ENCODE measurements around the gene PDLIM5.
A peak's percentile ranks its signal among the peaks of the same experiment; 100 is the strongest.
"Not testable (repeated sequence)": the region's sequence is repeated elsewhere in the genome, so short reads cannot be mapped to it uniquely, and the experiment has no call there.

The PDLIM5 gene

DNA sequence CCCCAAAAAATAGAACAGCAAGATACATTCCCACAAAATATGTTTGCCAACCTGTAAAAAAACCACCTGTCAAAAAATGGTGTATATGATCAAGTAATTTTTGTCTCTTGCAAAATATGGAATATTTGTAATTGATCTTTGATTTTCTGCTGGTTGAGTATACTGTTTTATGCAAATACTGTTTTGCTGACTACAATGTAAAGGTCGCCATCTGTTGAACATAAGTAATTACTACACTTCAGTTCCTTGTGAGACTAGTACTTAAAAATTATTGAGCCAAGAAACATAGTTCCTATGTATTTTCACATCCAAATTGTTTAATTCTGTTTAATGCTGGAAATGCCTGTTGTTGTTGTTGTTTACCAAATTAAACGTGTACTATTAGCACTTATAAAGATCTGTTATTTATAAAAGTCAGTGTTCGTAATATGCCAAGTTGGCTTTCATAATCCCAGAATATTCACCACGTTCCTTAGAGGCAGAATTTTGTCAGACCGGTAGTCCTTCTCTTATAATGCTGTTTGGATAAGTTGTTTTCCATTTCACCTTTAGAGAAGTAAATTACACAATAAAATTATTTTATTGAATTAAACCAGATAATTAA is 144.2 kb downstream of the PDLIM5 start:
- peak; percentile 54 for DNase-seq (ENCODE audit: low read depth)

DNA sequence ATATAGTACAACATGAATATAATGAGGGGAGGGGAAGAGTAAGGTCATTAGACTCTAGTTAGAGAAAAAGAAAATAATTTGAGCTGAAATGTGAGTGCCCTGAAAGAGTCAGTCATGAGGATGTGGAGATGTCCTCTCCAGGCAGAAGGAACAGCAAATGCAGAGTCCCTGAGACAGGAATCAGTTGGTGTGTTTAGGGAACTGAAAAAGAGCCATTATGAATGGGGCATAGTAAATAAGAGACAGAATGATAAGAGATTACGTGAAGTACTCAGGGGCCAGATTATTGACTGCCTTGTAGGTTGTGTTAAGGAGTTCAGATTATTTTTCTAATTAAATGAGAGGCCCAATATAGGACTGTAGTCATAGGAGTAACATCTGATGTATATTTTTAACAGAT is 147.0 kb downstream of the PDLIM5 start:
- DNase-seq (ENCODE audit: low read depth) = no peak

DNA sequence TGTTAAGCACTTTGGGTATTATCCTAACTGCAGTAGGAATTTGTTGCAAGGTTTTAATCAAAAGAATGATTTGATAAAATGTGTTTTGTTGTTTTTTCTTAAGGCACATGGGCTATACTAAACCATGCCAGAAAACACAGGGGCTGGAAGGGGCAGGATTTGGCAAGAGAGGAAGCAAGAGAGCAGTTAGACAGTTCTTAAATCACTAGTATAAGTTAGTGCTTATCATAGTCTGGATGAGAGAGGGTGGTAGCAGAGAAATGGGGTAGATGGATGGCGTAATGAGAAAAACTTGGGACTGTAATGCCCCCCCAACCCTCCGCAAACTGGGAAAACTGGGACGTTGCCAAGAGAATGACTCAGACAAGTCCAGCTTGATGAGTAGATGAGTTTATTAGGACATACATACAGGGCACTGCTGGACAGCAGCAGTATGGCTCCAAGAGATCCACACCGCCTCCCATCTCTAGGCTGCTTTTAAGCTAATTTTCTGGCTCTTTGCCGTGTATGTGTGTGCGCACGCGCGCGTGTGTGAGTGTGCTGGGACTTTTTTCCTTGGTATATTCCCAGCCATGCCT is 151.5 kb downstream of the PDLIM5 start:
- peak; percentile 44 for DNase-seq (ENCODE audit: low read depth)

DNA sequence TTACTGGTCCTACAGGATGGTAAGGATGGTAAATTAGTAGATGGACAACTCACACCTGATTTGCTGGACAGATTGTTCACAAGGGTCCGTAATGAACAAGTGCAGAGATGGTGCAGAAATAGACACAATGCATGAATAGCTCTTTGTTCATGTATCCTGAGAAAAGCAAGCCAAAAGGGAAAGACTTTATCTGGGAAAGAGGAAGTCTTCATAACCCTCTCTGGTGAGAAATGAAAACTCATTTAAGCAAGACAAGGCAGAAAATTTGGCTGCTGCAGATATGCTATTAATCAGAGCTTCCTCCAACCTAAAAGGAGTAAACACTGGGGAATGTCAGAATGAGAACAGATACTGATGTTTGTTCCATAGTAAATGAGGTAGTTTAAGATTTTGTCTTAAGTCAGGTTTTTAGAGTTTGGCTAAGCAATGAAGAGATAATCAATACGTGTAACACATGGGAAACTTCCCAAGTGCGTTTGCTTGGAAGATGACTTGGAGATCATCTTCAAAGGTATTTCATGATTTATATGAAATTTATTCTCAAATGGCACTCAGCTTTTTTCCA is 153.6 kb downstream of the PDLIM5 start:
- no peak for DNase-seq (ENCODE audit: low read depth)

DNA sequence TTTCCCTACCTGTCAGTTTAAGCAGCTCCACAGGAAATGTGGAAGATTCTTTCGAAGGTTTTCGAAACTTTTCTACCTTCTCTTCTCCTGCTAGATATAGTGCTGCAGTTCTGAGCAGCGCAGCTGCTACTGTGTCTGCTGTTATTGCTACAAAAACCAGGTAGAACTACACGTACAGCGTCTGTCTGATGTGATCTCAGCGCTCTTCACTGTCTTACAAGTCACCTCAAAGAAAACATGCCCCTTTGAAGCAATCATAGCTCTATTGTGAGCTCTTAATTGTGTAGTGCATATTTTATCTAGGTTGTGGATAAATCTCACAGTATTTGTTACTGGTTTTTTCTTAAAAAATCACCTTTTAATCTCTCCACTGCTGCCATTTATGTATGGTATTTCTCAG is 158.4 kb downstream of the PDLIM5 start:
- no peak for DNase-seq (ENCODE audit: low read depth)

DNA sequence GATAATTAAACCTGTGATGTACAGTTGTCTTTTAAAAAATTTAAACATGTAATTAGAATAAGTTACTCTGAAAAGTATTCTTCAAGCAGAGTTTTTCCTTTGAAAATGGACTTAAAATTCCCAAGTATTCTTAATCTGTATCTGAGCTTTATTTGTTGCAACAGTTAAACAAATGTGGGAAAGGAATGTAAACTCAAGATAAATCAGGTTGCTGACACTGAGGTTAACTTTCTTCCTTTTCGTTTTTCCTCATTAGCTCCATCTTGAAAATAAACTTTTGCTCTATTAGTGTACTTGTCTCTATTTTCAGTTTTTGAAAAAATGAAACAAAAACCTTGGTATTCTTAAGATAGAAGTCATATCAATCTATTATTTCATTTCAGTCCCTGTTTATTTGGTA is 161.5 kb downstream of the PDLIM5 start:
- no peak for DNase-seq (ENCODE audit: low read depth)

DNA sequence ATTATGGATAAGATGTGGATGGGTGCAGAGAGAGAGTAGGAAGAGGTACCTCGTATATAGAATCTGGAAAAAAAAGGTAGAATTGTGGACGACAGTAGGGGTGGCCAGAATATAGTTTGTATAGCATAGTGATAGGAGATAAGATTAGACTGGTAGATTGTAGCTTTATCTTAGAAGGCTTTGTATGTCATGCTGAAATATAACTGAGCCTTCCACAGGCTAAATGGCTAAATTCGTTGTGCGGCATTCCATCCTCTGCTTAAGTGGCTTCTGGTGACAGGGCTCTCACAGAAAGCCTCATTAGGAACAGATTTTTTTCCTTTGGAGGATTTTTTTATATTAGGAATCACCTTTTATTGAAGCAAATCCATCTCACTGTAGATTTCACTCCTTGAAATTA is 163.7 kb downstream of the PDLIM5 start:
- no peak for DNase-seq (ENCODE audit: low read depth)

DNA sequence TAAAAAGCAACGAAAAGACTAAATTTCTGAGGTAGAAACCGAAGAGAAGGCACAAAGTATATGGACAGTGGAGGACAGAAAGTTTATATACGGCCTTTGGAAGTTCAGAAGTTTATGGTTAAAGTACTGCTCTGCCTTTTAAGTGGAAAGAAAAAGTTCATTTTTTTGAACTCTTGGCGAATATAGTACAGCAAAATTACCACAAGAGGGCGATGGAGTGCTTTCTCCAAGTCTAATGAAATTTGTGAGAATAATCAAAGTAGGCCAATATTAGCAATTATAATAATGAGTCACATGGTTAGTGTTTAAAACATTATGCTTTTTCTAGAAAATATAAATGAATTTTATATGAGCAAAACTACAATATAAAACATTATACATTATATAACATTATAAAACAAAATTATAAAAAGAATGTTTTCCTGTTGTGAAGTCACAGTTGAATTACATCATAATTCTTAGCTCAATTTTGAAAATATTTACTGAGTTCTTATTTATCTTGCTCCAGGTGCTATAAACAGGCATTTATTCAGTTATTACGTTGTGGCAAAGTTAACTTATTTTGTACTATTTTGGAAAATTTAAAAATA is 169.8 kb downstream of the PDLIM5 start:
- DNase-seq (ENCODE audit: low read depth) = peak; percentile 26

DNA sequence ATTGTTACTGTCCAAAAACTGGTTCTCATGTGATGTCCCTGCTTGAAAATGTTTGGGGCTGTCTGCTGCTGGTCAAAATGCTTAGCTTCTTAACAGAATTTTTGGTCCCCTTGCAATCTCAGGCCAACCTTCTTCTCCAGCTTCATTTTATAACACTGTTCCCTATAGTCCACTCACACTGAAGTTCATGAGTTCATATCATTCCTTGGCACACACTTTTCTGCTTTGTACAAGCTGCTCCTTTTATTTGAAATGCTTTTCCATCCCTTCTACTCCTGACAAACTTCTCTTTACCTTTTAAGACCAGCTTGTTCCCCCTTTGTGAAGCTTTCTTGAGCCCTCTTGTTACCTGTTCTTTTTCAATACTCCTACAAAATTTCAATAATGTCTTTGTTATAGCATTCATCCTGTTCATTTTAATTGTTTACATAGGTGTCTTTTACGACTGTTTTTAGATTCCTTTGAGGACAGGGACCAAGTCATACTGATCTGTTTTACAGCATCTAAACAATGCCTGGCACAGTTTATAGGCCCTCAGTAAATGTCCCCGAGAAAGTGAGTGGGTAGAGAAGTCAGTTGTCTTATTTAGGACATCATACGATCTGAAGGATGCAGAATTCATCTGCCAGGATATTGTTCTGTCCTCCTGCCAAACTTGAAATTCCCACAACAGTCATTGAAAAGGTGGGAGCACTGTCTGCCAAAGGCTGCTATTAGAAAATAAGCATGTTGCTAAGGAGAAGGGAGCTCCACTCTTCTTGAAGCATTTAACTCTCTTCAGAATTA is 171.6 kb downstream of the PDLIM5 start:
- no peak for DNase-seq (ENCODE audit: low read depth)

DNA sequence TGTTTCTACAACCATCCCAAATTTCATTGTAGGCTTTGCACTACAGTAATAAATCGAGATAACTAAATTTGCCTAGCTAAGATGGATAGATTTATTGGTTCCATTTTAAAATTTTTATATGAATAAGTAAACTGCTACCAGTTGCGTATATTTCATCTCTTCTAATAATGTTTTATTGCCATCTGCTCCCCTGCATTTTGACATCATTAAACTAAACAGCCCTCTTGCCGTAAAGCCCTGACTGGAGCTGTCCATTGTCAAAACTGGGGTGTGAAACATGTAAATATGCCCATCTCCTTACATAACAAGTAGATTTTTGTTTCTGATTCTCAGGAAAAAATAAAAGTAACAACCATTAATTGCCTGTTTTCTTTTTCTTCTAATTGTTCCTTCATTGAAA is 175.2 kb downstream of the PDLIM5 start:
- DNase-seq (ENCODE audit: low read depth) = no peak

DNA sequence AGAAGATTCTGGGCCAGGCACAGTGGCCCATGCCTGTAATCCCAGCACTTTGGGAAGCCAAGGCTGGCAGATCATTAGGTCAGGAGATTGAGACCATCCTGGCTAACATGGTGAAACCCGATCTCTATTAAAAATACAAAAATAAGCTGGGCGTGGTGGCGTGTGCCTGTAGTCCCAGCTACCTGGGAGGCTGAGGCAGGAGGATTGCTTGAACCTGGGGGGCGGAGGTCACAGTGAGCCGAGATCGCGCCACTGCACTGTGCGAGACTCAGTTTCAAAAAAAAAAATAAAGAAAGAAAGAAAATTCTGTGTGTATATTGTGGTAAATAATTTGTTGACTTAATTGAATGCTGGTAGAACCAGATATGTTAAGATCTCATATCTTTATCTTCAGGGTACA is 177.3 kb downstream of the PDLIM5 start:
- DNase-seq (ENCODE audit: low read depth) = not testable (repeated sequence)

DNA sequence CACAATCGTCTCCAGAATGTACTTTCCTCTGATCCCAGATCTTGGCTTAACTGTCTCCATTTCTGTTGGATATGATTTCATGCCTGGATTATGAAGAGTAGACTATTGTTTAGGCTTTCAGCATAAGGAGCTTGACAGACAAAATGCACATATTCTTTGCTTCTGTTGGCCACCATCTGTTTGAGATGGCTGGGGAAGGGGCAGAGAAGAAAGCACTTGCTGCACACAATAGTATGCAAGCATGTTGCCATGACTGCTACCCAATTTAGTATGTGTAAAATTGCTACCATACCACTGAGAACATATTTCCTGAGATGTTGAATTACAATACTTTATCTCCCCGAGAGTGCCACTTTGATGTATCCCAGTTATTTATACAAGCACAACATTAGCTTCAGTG is 178.1 kb downstream of the PDLIM5 start:
- no peak for DNase-seq (ENCODE audit: low read depth)

DNA sequence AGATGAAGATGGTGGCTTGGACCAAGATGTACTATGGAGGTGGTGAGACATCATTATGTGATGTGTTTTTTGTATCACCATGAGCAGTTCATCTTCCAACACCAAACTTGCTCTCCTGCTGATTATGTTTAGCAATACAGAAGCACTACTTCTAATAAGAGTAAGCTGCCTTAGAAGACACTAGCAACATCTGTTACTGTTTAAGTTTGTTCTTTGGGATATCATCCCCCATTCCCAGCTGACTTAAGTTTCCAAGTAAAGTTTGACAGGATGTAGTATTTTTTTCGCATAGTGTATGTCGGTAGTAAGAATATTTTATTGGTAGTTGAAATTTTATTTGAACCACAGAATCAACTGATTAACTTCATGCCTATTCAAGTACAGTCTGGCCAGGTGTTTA is 182.5 kb downstream of the PDLIM5 start:
- DNase-seq (ENCODE audit: low read depth) = peak; percentile 74

DNA sequence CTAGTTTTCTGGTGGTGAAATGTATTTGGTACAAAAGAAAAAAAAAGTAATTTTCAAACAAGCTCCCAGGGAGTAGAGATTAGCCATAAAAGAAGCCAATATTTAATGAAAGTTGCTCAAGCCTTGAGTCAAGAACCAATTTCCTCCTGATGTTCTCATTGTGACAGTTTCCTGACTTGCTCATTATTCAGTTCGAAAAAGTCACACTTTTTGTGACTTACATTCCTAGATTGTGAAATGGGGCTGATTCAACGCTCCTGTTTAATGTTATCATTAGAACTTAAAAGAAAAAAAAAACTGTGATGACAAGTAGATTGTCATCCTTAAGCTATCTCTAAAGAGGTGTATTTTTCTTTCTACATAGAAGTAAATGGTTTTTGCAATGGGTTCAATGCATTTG is 183.4 kb downstream of the PDLIM5 start:
- DNase-seq (ENCODE audit: low read depth) = peak; percentile 29

DNA sequence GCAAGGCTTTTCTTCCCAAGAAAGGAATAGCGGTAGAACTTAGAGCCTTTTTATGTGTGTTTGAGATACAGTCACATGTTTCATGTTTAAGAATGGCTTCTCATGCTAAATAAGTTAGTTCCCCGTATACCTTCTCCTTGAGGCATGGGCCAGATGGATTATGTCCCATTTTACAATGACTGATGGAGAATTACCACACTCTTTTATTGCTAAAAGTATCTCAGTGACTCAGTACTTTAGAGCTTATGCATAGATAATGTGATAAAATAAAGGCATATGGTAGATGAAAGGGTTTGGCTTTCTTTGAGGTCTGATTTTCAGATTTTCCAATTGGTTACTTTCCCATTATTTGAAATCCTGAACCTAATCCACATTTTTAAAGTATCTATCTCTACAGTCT is 184.3 kb downstream of the PDLIM5 start:
- DNase-seq (ENCODE audit: low read depth) = no peak

DNA sequence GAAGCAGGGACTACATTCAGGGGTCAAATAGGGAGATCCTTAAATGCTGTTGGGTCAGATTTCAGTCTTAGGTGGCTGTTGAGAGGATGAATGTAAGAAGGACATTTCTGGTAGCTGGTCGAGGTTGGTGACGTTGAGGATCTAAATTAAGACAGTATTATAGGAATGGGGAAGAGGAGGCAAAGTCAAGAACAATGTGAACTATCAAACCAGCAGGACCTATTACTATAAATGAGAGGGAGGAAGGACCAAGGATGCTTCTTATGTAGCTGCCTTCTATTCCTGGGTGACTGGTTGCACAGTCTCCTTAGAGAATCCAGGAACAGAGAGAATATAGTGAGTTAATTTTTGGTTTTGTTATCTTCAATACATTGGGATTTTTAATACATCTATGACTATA is 187.6 kb downstream of the PDLIM5 start:
- DNase-seq (ENCODE audit: low read depth) = no peak

DNA sequence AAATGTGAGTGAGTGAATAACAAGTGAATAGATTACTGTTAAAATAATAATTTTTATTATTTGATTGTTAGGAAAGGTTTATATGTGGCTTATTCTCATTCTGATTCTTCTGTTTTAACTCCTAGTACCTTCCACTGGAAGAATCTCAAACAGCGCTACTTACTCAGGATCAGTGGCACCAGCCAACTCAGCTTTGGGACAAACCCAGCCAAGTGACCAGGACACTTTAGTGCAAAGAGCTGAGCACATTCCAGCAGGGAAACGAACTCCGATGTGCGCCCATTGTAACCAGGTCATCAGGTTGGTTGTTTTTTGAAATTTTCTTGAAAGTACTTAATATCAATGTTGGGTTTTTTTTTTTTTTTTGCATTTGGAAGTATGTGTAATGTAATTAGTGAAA is 188.4 kb downstream of the PDLIM5 start:
- DNase-seq (ENCODE audit: low read depth) = no peak

DNA sequence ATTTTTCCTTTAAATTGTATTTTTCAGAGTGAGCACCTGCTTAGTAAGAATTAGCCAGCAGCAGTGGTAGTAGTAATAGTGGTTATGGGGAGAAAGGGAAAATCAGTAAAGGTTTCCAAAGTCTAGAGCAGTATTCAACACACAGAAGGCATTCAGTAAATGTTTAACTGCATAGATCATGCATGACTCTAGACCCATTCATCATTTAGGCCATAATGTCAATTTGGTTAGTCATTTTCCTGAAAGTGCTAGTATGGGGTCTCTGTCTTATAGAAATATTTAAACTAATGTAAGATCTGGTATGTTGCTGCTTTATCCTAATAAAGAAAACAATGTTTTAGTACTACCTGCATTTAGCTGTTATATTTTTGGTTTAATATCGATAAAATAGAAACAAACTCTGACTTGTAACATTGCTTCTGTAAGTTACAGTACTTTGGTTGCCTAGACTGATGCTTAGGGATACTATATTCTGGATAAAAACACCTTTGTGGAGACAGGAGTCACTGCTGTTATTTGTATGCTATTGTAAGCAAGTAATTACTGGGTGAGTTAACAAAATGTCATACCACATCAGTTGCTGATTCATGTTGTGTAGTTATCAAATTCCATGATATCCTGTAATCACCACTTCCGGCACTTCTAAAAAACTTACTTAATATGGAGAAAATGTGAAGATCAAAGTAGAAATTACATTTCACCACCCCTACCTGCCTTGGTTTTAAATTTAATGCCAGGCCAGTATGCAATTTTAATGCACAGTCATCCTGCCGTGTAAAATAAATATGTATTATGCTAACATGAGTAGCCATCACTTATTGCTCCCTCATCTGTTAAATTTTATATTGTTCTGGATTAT is 190.2 kb downstream of the PDLIM5 start:
- peak; percentile 9 for DNase-seq (ENCODE audit: low read depth)

DNA sequence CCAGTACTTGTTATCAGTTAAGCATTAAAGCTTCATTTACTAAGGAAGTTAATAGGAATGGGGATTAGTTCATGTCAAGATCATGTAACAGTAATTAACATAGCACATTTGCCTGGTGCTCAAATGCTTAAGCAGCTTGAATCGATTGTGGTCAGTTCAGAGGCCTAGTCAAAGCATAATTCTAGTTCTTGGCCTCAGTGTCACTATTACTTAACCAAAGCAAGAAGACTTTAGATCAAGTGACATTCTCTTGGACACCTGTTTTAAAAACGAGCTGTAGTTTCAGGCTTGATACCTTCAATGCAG is 190.8 kb downstream of the PDLIM5 start:
- peak; percentile 45 for DNase-seq (ENCODE audit: low read depth)

DNA sequence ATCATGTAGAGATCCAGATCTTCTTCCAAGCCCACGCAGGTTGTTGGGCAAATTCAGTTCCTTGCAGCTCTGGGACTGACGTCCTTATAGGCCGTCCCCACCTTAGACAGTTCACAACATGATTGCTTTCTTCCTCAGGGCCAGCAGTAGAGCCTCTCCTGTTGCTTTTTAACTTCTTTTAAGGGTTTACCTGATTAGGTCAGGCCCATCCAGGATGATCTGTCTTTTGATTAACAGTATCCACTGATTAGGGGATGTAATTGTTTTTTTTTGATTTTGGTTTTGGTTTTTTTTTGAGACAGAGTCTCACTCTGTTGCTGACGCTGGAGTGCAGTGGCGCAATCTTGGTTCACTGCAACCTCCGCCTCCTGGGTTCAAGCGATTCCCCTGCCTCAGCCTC is 197.0 kb downstream of the PDLIM5 start:
- DNase-seq (ENCODE audit: low read depth) = no peak

DNA sequence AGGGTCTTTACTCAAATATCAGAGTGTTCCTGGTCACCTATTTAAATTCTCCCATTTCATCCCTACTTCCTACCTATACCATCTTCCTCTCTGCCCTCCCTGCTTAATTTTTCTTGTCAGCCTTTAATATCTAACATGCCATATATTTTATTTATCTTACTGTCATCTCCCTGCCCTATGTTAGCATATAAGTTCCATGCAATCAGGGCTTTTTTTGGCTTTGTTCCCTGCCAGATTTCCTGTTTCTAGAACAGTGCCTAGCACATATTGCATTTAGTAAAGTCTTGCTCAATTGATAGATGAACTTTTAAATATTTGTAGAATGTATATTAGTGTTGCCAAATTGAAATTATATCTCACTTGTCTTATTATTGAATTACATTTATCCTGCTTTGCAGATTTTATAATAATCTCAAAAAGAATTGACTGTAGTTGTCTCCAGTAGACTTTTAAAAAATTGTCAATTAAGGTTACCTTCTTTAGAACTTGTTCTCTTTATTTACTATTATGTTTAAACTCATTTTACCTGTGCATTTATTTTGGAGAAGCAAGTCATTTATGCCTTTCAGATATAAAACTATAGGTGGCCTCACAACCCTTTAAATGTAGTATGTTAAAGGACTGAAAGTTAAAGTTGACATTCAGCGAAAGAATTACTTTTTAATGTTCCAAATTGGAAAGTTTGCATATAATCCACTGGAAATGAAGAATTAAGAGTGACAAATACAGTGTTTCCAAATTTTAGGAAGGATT is 197.8 kb downstream of the PDLIM5 start:
- DNase-seq (ENCODE audit: low read depth) = peak; percentile 89

Data from fibroblast of gingiva (primary cell).